ENCODE measurements around the gene COL3A1.

The COL3A1 gene

GRCh38 chr2:188976545-188977268 is 2.5 kb downstream of the COL3A1 start:
- no peak for DNase-seq

DNA sequence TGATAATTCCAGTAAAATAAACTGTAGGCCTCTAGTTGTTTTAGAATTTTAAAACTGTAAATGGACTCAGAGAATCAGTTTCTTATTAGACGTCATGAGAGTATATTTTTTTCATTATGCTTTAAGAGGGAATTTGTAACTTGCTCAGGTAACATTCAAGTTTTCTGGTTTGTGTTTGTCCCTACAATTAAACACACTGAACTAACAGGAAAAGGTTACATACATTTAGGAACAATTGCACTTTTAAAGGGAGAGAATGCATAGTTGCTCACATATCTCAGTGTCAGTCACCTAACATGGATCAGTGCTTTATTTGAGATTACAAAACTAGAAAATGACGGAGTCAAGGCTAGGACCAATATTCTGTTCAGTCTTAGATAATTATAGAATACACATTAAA is 3.1 kb downstream of the COL3A1 start:
- DNase-seq, result no peak

- DNase-seq, result no peak
Observed at GRCh38 chr2:188978291-188979081, 4.3 kb downstream of the COL3A1 start.

- DNase-seq, result no peak
Observed at GRCh38 chr2:188979187-188980114, 5.3 kb downstream of the COL3A1 start.

DNA sequence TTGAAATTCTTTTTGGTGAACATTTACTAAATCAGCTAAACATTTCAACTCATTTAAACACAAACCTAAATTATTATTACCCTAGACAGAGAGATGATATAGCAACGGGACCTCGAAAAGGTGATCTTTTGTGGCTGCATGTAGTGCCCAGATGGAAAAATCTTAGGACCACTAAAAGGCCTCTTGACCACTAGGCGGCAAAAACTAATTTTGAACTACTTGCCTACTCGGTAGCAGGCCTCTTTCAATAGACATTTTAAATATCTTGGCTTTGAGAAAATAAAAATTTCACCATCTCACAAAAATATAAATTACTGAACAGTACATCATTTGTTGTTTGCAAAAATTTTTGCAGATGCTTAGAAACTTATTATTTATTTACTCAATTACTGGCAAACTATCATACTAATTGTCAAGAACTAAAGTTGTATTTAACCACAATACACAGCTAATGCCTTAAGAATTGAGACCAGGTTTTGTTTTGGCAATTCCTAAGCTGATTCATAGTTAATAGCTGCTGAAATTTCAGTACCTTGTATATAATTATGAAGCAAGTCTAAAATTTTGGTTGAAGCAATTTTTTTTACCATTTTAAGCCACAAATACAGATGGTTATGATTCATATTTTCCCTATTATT is 9.4 kb downstream of the COL3A1 start:
- no peak for DNase-seq

DNA sequence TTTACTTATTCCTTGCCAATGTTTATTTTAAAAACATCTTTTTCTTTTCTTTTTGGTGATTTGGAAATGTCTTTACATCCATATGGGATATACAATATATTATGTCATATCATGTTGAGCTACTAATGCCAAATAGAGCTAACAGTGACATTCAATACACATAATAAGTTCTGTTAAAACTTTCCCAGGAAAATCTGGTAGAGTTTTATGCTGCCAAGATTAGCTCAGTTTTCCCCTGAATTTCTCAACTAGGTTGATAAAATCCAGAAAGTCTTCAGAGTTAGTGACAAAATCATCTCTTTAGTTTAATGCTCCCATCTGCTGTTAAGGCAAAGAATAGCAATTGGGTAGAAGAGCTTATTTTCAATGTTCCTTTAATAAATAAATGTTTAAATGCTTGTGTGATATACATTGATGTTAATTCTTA is 9.9 kb downstream of the COL3A1 start:
- no peak for DNase-seq

DNA sequence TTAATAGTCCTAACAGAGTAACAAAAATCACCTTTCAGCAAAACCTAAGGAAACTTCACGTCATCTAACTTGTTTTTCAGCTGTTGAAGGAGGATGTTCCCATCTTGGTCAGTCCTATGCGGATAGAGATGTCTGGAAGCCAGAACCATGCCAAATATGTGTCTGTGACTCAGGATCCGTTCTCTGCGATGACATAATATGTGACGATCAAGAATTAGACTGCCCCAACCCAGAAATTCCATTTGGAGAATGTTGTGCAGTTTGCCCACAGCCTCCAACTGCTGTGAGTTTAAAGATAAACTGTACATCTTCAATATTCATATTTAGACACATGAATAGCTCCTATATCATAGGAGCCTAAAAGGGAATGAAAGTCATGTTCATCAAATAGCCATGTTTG is 10.5 kb downstream of the COL3A1 start:
- no peak for DNase-seq

DNA sequence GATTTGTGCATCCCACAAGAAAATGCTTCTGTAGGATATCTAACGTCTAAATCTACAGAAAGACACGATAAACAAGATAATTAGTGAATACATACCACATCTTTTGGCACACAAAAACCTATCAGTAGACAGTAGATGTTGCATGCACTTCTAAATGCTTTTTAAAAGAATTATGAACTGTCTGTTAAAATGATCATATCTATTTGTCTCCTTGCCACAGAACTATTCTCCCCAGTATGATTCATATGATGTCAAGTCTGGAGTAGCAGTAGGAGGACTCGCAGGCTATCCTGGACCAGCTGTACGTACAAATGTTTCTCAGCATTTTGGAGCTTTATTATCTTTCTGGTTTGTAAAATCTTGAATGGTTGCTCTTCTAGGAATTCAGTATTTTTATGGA is 12.7 kb downstream of the COL3A1 start:
- no peak for DNase-seq

GRCh38 chr2:188993247-188993646 is 19.1 kb downstream of the COL3A1 start:
- no peak for DNase-seq

DNA sequence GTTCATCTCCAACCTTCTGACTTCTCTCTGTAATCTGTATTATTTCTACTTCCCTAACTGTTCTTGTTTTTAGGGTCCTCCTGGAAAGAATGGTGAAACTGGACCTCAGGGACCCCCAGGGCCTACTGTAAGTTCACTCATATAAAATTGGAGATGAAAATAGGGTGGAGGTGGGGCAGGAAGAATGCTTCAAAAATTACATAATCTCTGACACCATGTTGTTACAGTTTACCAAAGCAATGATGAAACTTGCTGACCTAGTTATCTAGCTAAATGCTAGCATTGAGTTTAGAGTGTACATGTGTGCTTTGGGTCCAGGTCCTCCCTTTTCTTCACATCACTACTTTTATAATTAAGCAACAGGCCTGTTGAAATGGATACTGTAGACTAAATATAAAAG is 23.1 kb downstream of the COL3A1 start:
- no peak for DNase-seq

GRCh38 chr2:189000221-189000620 is 26.0 kb downstream of the COL3A1 start:
- DNase-seq, result no peak

DNA sequence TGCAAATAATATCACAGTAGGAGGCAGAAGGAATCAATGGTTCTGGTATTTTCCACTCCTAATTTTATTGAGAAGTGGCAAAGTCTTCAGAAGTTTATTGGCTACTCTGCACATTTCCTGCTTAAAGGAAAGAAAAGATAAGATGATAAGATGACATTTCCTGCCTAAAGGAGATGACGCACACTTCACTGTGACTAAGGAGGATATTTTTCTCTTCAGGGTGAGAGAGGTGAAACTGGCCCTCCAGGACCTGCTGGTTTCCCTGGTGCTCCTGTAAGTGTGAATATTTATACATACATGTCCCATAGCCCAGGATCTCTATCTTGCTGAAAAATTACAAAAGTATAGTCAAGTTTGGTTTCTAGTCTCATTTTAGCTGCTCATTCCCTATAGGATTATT is 27.9 kb downstream of the COL3A1 start:
- no peak for DNase-seq

DNA sequence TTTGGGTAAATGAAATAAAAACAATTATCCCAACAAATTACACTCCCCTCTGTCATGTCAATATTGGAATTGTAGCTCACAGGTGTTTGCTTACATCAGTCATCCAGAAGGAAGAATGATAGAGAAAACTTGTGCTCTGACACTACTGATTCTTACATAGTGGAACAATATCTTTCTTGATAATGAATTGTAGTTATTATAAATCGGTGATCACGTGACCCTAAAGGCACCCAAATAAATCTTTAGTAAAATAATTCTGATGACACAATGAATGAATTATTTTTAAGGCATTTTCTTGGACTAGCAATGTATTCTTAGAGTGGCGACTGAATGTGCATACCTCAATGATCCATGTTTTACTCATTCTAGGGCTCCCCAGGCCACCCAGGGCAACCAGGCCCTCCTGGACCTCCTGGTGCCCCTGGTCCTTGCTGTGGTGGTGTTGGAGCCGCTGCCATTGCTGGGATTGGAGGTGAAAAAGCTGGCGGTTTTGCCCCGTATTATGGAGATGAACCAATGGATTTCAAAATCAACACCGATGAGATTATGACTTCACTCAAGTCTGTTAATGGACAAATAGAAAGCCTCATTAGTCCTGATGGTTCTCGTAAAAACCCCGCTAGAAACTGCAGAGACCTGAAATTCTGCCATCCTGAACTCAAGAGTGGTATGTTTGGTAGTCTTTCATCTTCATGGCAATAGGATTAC is 34.5 kb downstream of the COL3A1 start:
- no peak for DNase-seq

DNA sequence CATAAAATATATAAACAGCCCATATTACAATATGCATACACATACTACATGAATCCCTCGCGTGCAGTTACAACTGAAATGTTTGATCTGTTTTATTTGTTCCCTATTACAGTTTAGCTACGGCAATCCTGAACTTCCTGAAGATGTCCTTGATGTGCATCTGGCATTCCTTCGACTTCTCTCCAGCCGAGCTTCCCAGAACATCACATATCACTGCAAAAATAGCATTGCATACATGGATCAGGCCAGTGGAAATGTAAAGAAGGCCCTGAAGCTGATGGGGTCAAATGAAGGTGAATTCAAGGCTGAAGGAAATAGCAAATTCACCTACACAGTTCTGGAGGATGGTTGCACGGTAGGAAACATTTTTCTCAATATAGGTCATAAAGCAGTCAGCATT is 36.4 kb downstream of the COL3A1 start:
- DNase-seq, result no peak

GRCh38 chr2:189012351-189012750 is 38.2 kb downstream of the COL3A1 start:
- DNase-seq, result no peak

DNA sequence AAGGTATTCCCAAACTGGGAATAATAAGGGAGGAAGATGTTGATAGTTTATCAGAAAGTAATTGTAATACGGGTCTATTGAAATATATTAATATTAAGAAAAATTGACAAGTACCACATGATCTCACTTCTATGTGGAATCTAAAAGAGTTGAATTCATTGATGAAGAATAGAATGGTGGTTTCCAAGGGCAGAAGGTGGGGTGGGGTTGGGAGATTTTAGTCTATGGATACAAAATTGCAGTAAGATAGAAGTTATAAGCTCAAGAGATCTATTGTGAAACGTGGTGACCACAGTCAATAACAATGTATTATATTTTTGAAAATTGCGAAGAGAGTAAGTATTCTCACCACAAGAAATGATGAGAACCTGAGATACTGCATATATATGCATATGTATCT is 38.9 kb downstream of the COL3A1 start:
- no peak for DNase-seq

GRCh38 chr2:189013671-189014448 is 39.7 kb downstream of the COL3A1 start:
- DNase-seq, result no peak

GRCh38 chr2:189014449-189015138 is 40.4 kb downstream of the COL3A1 start:
- no peak for DNase-seq

DNA sequence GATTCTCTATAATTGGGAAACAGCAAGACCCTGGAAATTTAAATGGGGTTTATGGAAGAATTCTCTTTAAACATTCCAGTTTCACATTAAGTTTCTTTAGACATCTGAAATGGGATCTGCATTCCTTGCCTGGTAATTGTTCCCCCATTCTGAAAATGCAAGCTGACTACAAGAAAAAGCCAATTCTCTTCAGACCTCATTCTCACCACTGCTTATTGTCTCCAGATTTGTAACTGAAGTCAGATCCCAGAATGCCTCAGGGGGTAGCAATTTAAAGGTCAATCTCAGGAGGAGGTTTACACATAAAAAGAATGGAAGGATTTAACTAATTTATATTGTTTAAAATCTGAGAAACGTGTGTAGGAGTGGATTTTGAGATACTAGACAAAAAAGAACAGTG is 41.2 kb downstream of the COL3A1 start:
- DNase-seq, result no peak

GRCh38 chr2:189016311-189016861 is 42.2 kb downstream of the COL3A1 start:
- DNase-seq, result no peak
